GM18526 (cell line): ENCODE results near the gene CTXND1.

Experiments
- POLR2A ChIP-seq: IDR thresholded peaks from 3 replicates; pipeline ENCODE4 v1.6.1; 2011; ENCODE audit not compliant: insufficient read length; ENCODE audit errors: extremely low read depth

CTXND1 gene

DNA sequence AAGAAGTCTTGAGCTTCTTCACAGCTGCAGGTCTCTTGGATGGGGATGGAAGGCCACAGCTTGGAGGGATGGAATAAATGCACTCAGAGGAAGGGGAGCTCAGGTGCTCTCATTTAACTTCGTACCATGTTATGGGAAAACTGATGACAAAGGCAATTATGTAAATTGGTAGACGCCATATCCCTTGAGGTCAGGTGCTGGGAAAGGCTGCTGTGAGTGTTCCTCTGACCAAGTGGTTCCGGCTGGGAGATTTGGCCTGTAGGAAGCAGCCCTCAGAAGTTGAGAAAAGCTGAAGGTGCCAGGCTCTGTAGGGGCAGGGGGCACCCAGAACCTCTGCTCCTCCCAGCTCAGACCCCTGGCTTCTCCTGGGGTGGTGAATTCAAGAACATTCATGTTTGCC, 52.1 kb downstream of the CTXND1 start:
- TF ChIP-seq POLR2A: no peak

GRCh38 chr15:80199366-80199765, 52.6 kb downstream of the CTXND1 start:
- no peak for TF ChIP-seq POLR2A

DNA sequence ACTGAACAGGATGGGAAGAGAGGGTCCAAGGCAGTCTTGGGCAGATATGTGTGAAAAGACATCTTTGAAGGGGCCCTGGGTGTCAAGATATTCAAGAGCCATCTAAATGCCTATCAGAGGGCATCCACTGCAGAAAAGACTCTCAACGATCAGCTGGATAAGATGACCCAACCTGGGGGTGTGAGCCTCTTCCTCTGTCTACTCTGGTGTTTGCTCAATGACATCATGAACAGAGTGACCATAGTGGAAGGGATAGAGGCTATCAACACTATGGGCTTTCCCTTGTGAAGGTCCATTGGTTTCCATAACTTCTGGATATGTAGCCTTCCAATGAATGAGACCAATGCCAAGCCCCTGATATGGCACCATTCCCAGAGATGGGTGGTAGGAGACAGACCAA, 57.1 kb downstream of the CTXND1 start:
- TF ChIP-seq POLR2A: no peak

GRCh38 chr15:80194186-80194585, 57.8 kb downstream of the CTXND1 start:
- no peak for TF ChIP-seq POLR2A

- no peak for TF ChIP-seq POLR2A
These were observed 60.0 kb downstream of the CTXND1 start for GRCh38 chr15:80191897-80192595.

- TF ChIP-seq POLR2A: no peak
These were observed 60.8 kb downstream of the CTXND1 start for GRCh38 chr15:80191198-80191597.

- TF ChIP-seq POLR2A: no peak
These were observed 63.8 kb downstream of the CTXND1 start for GRCh38 chr15:80188251-80188650.

DNA sequence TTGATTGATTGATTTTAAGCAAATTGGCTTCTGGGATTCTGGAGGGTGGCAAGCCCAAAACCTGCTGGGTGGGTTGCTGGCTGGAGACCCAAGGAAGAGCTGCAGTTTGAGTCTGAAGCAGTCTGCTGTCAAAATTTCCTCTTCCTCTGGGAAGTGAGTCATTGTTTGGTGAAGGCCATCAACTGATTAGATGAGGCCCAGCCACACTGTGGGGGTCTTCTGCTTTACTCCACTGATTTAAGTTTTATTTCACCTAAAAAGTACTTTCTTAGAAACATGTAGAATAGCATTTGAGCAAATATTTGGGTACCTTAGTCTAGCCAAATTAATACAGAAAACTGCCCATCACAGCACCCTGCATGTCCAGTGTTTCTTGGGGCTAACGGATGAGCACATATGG, 65.4 kb downstream of the CTXND1 start:
- TF ChIP-seq POLR2A: no peak

DNA sequence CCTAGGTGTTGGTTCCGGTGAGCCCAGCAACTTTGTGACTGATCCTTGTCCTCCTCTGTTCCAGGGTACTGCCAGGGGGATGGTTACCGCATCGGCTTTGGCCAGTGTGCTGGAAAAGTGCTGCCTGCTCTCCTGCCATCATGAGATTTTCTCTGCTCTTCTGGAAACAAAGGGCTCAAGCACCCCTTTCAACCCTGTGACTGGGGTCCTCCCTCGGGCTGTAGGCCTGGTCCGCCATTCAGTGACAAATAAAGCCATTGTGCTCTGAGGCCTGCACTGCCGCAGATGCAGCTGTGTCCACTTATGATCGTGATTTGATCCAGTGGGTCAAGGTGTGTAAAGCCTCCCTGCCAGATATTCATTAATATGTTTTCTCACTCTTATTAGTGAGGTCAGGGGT, 65.9 kb downstream of the CTXND1 start:
- no peak for TF ChIP-seq POLR2A

DNA sequence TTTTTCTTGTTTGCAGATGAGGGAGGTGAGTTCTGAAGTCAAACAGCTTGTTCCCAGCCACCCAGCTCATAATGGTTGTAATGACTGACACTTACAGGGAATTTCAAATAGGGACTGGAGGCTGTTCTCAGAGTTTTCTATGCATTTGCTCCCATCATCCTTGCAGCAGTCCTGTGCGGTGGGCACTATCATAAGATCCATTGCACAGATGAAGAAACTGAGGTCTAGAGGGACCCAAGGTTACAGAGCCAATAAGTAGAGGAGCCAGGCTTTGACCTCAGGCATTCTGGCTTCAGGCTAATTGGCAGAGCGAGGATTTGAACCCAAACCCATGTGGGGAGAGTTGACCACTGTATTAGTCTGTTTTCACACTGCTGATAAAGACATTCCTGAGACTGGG, 66.9 kb downstream of the CTXND1 start:
- TF ChIP-seq POLR2A: no peak

DNA sequence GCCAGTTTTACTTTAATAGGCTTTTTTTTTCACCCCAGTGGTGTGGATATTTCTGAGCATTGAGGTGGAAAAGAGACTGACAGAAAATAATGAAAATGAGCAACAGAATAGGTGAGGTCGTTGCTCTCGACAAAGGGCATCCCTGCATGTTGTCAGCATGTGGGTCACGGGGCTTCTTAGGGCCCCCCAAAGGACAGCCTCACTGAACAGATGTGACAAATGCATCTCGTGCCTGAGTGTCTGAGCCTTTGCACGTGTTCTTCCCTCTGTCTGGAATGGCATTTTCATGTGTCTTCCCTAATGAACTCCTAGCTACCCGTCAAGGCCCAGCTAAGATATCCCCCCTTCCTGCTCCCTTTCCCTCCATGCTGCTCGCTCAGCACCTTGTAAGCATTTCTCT, 67.5 kb downstream of the CTXND1 start:
- no peak for TF ChIP-seq POLR2A

DNA sequence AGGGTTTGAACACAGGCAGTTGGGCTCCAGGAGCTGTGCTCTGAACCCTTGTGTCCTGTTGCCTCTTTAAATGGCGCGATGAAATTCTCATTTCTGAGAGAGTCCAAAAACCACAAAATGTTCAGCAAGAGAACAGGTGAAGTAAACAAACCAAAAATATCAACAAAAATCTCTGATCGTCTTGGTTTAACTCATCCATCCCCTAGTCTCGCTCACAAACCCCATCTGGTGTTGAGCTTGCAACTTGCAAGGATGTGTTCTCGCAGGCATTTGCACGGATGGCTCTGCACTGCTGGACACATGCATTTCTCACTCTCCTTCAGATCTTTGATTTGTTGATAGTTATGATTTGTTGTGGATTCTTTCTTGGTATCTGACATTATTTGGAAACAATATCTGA, 68.1 kb downstream of the CTXND1 start:
- TF ChIP-seq POLR2A: no peak

- no peak for TF ChIP-seq POLR2A
These were observed 68.7 kb downstream of the CTXND1 start for GRCh38 chr15:80183306-80183705.

DNA sequence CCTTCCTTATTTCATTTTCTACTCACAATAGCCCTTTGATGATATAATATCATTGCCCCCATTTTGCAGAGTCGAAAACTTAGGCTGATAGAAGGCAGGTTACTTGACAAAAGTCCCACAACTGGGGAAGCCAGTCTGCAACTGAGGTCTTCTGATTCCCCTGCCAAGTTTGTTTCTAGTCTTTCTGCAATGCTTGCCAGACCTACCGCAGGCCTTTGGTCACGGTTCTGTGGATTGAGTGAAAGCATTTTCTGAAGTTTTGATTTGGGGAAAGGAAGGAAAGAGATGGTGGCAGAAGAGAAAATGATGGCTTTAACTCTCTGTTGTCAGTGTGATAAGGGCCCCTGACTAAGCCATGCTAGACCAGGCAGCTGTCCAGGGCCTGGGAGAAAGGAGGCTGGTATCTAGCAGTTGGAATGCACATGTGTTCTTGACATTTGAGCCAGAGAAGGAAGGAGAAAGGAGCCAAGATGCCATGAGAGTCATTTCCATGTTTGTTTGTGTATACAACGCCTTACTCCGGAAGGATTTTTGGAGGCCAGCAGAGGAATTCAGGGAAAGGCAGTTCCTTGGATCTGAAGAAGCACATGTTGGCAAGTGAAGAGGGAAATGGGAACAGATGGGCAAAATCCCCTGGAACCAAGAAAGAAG, 69.3 kb downstream of the CTXND1 start:
- TF ChIP-seq POLR2A: no peak

GRCh38 chr15:80180986-80181385, 71.0 kb downstream of the CTXND1 start:
- no peak for TF ChIP-seq POLR2A

DNA sequence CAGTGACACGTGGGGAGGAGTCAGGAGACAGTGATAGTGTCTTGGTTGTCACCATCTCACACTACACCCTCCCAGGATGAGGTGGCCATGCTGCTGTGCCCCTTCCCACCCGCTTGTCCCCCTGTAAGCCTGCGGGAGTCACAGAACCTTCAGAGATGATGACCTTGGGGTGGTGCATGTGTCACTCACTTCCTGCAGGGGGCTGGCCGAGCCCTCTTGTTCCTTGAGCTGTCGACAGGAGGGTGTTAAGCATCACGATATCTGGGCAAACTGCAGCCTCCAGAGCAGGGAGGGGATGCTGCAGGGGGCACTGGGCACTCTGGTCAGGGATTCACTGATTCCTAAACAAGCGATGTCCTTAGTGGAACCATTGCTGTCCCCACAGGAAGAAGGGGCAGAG, 71.5 kb downstream of the CTXND1 start:
- no peak for TF ChIP-seq POLR2A

- no peak for TF ChIP-seq POLR2A
These were observed 72.1 kb downstream of the CTXND1 start for GRCh38 chr15:80179935-80180334.
